HepG2 (cell line): ENCODE measurements around the gene KISS1R. TPM values are rescaled to one million over a fixed set of nuclear protein-coding genes. Genes with fewer than 3 reads are reported as not detected.

Experiments used
- BORCS8-MEF2B ChIP-seq: sonication (generic); formaldehyde crosslinking; IDR thresholded peaks from 2 replicates; pipeline ENCODE4 v1.8.0; 2022; ENCODE audit warnings: mild to moderate bottlenecking, missing genetic modification reagents
- EZH2 ChIP-seq: conservative IDR thresholded peaks from 2 replicates; pipeline ENCODE4 v1.6.1; 2012; ENCODE audit warnings: mild to moderate bottlenecking, low read depth, low read length, moderate library complexity
- GTF3A ChIP-seq: sonication (generic); formaldehyde crosslinking; conservative IDR thresholded peaks from 2 replicates; pipeline ENCODE4 v1.4.0; 2020; ENCODE audit warnings: mild to moderate bottlenecking, missing genetic modification reagents
- HNRNPL ChIP-seq: fragments of 200-400 bp; formaldehyde crosslinking; IDR thresholded peaks from 2 replicates; pipeline ENCODE4 v1.6.1; 2017; ENCODE audit warnings: mild to moderate bottlenecking, low read depth, low read length
- MAFK ChIP-seq, 2 experiments: IDR thresholded peaks in 1 of 2; conservative IDR thresholded peaks in 1 of 2; 2 replicates each; pipeline ENCODE4 v1.6.1; 2011; ENCODE audit warnings: improper control_type of control experiment in 2 of 2, low read length in 2 of 2
- MTA3 ChIP-seq: sonication (generic); formaldehyde crosslinking; IDR thresholded peaks from 2 replicates; pipeline ENCODE4 v1.4.0; 2020; ENCODE audit warnings: missing genetic modification reagents
- NFKBIZ ChIP-seq: IDR thresholded peaks from 2 replicates; pipeline ENCODE4 v1.6.1; 2018; ENCODE audit warnings: missing genetic modification reagents, missing compliant biosample characterization
- PCBP1 ChIP-seq: fragments of 200-400 bp; formaldehyde crosslinking; IDR thresholded peaks from 2 replicates; pipeline ENCODE4 v1.6.1; 2017; ENCODE audit warnings: mild to moderate bottlenecking, low read depth, low read length, borderline replicate concordance
- RBFOX2 ChIP-seq: fragments of 200-400 bp; formaldehyde crosslinking; IDR thresholded peaks from 2 replicates; pipeline ENCODE4 v1.6.1; 2017; ENCODE audit warnings: low read depth, mild to moderate bottlenecking, low read length
- RBM22 ChIP-seq: fragments of 200-400 bp; formaldehyde crosslinking; optimal IDR thresholded peaks from 2 replicates; pipeline ENCODE3; 2017; ENCODE audit warnings: mild to moderate bottlenecking, low read length, moderate library complexity
- SMYD3 ChIP-seq: sonication (generic); formaldehyde crosslinking; IDR thresholded peaks from 2 replicates; pipeline ENCODE4 v1.8.1; 2023; ENCODE audit warnings: mild to moderate bottlenecking, missing genetic modification reagents
- SYNCRIP ChIP-seq: fragments of 200-400 bp; formaldehyde crosslinking; IDR thresholded peaks from 2 replicates; pipeline ENCODE4 v1.6.1; 2018; ENCODE audit warnings: mild to moderate bottlenecking, low read depth, low read length; ENCODE audit not compliant: insufficient read depth
- ZNF446 ChIP-seq: sonication (generic); formaldehyde crosslinking; IDR thresholded peaks from 2 replicates; pipeline ENCODE4 v1.5.0; 2020; ENCODE audit warnings: mild to moderate bottlenecking, missing genetic modification reagents
- ZSCAN21 ChIP-seq: sonication (generic); formaldehyde crosslinking; IDR thresholded peaks from 2 replicates; pipeline ENCODE4 v1.8.0; 2022; ENCODE audit warnings: mild to moderate bottlenecking, missing genetic modification reagents, moderate library complexity, borderline replicate concordance
- ZSCAN25 ChIP-seq: sonication (generic); formaldehyde crosslinking; IDR thresholded peaks from 2 replicates; pipeline ENCODE4 v1.8.0; 2022; ENCODE audit warnings: mild to moderate bottlenecking, missing genetic modification reagents
- polyA plus RNA-seq, 8 experiments: library from polyadenylated mRNA; depleted of rRNA in 3 of 8; stranded (reverse) in 7 of 8; unstranded in 1 of 8; fragments of >200 nt; fragmentation: Illumina TruSeq in 4 of 8; extraction: Trizol in 4 of 8; gene quantifications; 2 replicates each; pipeline versions ENCODE4 v1.2.1 to v1.2.3, GENCODE V29; 2011 to 2016; ENCODE audit warnings: low read depth in 4 of 8, missing spikeins in 1 of 8, mixed read lengths in 1 of 8; ENCODE audit not compliant: insufficient read depth in 1 of 8
- total RNA-seq, 5 experiments: library from RNA; depleted of rRNA; stranded (reverse); fragments of >200 nt; fragmentation: Illumina TruSeq; extraction: Trizol; gene quantifications; 2 replicates each; pipeline ENCODE4 v1.2.3, GENCODE V29; 2016; ENCODE audit warnings: low read depth in 1 of 5
- TF ChIP-seq, protein P1 (sequence below): sonication (generic); formaldehyde crosslinking; IDR thresholded peaks from 2 replicates; pipeline ENCODE4 v1.4.0; 2020; ENCODE audit warnings: missing genetic modification reagents
- TF ChIP-seq, protein P2 (sequence below): sonication (generic); formaldehyde crosslinking; IDR thresholded peaks from 2 replicates; pipeline ENCODE4 v1.5.0; 2020; ENCODE audit warnings: missing genetic modification reagents
- TF ChIP-seq, protein P3 (sequence below): sonication (generic); formaldehyde crosslinking; IDR thresholded peaks from 2 replicates; pipeline ENCODE4 v1.9.0; 2022; ENCODE audit warnings: missing genetic modification reagents, mild to moderate bottlenecking, borderline replicate concordance
- TF ChIP-seq, protein P4 (sequence below): sonication (generic); formaldehyde crosslinking; IDR thresholded peaks from 2 replicates; pipeline ENCODE4 v1.4.0; 2020; ENCODE audit warnings: missing genetic modification reagents, borderline replicate concordance
- TF ChIP-seq, protein P5 (sequence below): sonication (generic); formaldehyde crosslinking; IDR thresholded peaks from 2 replicates; pipeline ENCODE4 v1.8.0; 2022; ENCODE audit warnings: mild to moderate bottlenecking, missing genetic modification reagents

Gene KISS1R
- total and polyA plus RNA-seq, 2 of the 13 experiments (the other 11 are each of a cell fraction or from before 2014, with no cell fraction given), result 1.1 to 10.2 TPM

DNA sequence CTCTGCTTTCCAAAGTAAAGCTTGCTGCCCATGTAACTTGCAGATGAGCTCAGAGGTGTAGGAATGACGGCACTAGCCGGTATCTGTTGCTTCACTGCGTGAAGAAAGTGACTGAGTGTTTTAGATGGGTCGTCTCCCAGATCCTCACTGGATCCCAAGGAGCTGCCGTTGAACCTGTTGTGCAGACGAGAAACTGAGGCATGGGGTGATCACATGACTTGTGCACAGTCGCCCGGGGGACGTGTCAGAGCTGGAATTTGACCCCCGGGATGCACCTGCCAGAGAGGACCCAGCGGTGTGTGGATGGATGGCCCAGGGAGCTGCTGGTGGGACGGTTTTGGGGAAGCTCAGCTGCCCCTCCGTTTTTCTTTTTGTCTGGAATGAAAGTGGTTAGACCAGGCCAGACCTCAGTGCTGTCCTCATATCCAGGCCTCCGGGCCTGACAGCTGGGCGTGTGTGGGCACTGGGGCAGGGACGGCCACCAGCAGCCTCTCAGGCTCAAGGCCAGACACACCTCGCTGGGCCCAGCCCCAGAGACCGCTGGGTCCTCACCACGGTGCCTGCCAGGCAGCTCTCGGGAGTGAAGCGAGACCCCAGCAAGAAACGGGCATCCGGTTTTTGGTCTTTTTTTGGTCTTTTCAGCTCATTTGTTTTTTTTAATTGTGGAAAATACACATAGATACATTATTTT, 21.2 kb downstream of the KISS1R start (continued):
- TF ChIP-seq MAFK (conservative IDR thresholded peaks at IDR 0.05 in 1 of 2, IDR thresholded peaks at IDR 0.05 in 1 of 2; ENCODE audit: low read length in 2 of 2) (no peak), ZNF446 (CRISPR knock-in tag) (no peak), RBM22 (peak; percentile 80), RBFOX2 (peak; percentile 55; the same call in 1 of the 2 replicates), PCBP1 (no peak), HNRNPL (peak; percentile 68; the same call in 1 of the 2 replicates), ZSCAN25 (CRISPR knock-in tag) (no peak), BORCS8-MEF2B (no peak), EZH2 (no peak), ZSCAN21 (CRISPR knock-in tag) (no peak), GTF3A (CRISPR knock-in tag) (no peak), NFKBIZ (CRISPR knock-in tag) (no peak), SMYD3 (no peak), MTA3 (no peak), SYNCRIP (no peak)
- TF ChIP-seq, protein P1, sequence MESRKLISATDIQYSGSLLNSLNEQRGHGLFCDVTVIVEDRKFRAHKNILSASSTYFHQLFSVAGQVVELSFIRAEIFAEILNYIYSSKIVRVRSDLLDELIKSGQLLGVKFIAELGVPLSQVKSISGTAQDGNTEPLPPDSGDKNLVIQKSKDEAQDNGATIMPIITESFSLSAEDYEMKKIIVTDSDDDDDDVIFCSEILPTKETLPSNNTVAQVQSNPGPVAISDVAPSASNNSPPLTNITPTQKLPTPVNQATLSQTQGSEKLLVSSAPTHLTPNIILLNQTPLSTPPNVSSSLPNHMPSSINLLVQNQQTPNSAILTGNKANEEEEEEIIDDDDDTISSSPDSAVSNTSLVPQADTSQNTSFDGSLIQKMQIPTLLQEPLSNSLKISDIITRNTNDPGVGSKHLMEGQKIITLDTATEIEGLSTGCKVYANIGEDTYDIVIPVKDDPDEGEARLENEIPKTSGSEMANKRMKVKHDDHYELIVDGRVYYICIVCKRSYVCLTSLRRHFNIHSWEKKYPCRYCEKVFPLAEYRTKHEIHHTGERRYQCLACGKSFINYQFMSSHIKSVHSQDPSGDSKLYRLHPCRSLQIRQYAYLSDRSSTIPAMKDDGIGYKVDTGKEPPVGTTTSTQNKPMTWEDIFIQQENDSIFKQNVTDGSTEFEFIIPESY (CRISPR knock-in tag), result peak; percentile 91
- TF ChIP-seq, protein P2, sequence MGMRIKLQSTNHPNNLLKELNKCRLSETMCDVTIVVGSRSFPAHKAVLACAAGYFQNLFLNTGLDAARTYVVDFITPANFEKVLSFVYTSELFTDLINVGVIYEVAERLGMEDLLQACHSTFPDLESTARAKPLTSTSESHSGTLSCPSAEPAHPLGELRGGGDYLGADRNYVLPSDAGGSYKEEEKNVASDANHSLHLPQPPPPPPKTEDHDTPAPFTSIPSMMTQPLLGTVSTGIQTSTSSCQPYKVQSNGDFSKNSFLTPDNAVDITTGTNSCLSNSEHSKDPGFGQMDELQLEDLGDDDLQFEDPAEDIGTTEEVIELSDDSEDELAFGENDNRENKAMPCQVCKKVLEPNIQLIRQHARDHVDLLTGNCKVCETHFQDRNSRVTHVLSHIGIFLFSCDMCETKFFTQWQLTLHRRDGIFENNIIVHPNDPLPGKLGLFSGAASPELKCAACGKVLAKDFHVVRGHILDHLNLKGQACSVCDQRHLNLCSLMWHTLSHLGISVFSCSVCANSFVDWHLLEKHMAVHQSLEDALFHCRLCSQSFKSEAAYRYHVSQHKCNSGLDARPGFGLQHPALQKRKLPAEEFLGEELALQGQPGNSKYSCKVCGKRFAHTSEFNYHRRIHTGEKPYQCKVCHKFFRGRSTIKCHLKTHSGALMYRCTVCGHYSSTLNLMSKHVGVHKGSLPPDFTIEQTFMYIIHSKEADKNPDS (CRISPR knock-in tag), result no peak
- TF ChIP-seq, protein P3, sequence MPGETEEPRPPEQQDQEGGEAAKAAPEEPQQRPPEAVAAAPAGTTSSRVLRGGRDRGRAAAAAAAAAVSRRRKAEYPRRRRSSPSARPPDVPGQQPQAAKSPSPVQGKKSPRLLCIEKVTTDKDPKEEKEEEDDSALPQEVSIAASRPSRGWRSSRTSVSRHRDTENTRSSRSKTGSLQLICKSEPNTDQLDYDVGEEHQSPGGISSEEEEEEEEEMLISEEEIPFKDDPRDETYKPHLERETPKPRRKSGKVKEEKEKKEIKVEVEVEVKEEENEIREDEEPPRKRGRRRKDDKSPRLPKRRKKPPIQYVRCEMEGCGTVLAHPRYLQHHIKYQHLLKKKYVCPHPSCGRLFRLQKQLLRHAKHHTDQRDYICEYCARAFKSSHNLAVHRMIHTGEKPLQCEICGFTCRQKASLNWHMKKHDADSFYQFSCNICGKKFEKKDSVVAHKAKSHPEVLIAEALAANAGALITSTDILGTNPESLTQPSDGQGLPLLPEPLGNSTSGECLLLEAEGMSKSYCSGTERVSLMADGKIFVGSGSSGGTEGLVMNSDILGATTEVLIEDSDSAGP, result no peak
- TF ChIP-seq, protein P4, sequence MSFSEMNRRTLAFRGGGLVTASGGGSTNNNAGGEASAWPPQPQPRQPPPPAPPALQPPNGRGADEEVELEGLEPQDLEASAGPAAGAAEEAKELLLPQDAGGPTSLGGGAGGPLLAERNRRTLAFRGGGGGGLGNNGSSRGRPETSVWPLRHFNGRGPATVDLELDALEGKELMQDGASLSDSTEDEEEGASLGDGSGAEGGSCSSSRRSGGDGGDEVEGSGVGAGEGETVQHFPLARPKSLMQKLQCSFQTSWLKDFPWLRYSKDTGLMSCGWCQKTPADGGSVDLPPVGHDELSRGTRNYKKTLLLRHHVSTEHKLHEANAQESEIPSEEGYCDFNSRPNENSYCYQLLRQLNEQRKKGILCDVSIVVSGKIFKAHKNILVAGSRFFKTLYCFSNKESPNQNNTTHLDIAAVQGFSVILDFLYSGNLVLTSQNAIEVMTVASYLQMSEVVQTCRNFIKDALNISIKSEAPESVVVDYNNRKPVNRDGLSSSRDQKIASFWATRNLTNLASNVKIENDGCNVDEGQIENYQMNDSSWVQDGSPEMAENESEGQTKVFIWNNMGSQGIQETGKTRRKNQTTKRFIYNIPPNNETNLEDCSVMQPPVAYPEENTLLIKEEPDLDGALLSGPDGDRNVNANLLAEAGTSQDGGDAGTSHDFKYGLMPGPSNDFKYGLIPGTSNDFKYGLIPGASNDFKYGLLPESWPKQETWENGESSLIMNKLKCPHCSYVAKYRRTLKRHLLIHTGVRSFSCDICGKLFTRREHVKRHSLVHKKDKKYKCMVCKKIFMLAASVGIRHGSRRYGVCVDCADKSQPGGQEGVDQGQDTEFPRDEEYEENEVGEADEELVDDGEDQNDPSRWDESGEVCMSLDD (CRISPR knock-in tag), result no peak
- TF ChIP-seq, protein P5, sequence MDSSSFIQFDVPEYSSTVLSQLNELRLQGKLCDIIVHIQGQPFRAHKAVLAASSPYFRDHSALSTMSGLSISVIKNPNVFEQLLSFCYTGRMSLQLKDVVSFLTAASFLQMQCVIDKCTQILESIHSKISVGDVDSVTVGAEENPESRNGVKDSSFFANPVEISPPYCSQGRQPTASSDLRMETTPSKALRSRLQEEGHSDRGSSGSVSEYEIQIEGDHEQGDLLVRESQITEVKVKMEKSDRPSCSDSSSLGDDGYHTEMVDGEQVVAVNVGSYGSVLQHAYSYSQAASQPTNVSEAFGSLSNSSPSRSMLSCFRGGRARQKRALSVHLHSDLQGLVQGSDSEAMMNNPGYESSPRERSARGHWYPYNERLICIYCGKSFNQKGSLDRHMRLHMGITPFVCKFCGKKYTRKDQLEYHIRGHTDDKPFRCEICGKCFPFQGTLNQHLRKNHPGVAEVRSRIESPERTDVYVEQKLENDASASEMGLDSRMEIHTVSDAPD (CRISPR knock-in tag), result no peak
